Hematopoietic multipotent progenitor cell treated with erythropoietin and hydrocortisone succinate and interleukin-3 and kit ligand, for 17 days (in vitro differentiated cells): ENCODE results near the gene ADAMTS19.
"Not testable (repeated sequence)": the region's sequence is repeated elsewhere in the genome, so short reads cannot be mapped to it uniquely, and the experiment has no call there.

Source experiments
- DNase-seq: peaks from one replicate; pipeline ENCODE4 v3.0.0-alpha.2; 2015; ENCODE audit warnings: low spot score

ADAMTS19 gene, protein sequence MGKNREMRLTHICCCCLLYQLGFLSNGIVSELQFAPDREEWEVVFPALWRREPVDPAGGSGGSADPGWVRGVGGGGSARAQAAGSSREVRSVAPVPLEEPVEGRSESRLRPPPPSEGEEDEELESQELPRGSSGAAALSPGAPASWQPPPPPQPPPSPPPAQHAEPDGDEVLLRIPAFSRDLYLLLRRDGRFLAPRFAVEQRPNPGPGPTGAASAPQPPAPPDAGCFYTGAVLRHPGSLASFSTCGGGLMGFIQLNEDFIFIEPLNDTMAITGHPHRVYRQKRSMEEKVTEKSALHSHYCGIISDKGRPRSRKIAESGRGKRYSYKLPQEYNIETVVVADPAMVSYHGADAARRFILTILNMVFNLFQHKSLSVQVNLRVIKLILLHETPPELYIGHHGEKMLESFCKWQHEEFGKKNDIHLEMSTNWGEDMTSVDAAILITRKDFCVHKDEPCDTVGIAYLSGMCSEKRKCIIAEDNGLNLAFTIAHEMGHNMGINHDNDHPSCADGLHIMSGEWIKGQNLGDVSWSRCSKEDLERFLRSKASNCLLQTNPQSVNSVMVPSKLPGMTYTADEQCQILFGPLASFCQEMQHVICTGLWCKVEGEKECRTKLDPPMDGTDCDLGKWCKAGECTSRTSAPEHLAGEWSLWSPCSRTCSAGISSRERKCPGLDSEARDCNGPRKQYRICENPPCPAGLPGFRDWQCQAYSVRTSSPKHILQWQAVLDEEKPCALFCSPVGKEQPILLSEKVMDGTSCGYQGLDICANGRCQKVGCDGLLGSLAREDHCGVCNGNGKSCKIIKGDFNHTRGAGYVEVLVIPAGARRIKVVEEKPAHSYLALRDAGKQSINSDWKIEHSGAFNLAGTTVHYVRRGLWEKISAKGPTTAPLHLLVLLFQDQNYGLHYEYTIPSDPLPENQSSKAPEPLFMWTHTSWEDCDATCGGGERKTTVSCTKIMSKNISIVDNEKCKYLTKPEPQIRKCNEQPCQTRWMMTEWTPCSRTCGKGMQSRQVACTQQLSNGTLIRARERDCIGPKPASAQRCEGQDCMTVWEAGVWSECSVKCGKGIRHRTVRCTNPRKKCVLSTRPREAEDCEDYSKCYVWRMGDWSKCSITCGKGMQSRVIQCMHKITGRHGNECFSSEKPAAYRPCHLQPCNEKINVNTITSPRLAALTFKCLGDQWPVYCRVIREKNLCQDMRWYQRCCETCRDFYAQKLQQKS

DNA sequence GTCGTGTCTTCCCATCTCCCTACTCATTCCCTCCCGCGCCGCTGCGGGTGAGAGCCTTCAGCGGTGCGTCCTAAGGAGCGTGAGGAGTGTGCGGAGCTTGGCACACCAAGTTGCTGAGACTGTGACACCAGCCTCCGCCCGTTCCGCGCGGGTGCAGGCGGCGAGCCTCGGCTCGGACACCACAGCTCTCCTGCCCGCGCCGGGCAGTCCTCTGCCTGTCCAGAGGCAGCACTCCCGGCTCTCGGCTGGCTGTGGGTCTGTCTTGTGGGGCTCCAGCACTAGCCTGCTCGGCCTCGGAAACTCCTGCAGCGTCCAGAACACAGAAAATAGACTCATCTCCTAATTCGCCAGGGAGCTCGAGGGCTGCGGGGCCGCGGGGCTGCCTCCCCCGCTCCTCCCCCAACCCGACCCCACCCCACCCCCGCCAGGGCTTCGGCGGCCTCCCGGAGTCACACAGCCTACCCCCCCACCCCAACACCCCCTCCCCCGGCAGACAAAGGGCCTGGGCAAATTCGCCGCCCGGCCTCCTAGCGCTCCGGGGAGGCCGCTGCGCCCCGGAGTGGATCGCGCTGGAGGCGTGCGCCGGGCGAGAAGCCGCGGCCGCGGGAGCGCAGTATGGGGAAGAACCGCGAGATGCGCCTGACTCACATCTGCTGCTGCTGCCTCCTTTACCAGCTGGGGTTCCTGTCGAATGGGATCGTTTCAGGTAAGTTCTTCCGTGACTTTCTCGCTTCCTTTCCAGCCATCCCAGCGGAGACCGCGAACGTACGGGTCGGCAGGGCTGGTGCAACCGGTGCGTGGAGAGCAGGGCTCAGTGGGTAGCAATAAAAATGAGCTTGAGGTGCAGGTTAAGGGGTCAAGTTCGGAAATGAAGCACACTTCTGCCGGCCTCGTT is at the start of gene ADAMTS19:
TSS of gene ADAMTS19 (plus strand) at position 522 of the 895 bp plus-strand sequence. CDS start at position 616, 94 bp downstream.
- no peak for DNase-seq

DNA sequence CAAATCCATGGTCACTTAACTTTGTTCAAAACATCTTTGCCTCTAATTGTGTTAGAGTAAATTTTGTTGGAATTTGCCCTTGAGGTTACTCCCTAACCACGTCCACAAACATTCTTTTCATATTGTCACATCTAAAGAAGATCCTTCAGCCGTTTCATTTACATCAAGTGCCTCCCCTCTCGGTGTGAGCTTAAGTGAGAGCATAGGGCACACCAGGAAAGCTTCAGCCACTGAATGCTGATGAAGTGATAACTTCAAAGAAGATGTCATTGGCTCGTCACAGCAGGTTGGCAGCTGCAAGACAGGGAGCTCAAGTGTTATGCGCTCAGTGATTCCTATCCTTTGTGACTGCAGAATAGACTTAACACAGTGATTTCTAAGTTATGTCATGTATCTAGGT is 49.6 kb upstream of the ADAMTS19 start:
- DNase-seq: no peak

DNA sequence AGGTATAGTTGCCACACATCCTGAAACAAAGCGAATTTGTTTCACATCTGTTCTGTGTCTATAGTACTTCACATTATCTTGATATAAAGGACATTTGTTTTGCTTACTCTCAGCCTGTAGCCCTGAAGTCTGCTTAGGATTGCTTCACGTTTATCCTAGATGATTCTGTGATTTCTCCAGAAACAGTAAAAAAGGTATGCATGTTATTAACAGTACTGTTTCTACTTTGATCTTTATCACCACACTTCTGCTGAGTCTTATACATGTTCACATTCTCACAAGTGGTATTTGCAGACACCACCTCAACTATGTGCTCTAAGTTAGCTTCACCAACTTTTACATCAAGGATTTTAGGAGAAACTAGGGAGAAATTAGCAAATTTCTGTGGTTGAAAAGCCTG is 47.4 kb upstream of the ADAMTS19 start:
- no peak for DNase-seq

DNA sequence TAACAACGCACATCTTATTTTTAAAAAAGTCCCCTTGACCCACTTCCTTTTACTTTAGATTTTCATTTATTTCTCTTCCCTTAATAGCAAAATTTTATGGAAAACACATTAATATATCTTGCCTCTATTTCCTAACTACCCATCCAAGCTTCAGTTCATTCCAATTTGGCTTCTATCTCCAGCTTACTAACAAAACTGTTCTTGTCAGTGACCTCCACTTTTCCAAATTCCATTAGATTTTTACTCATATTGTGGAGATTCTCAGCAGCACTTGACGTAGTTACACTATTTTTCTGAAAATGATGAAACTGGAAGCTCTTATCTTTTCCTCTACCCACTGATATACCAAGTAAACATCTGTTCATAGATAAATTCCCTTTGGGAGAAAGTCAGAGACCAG is 46.5 kb upstream of the ADAMTS19 start:
- no peak for DNase-seq

DNA sequence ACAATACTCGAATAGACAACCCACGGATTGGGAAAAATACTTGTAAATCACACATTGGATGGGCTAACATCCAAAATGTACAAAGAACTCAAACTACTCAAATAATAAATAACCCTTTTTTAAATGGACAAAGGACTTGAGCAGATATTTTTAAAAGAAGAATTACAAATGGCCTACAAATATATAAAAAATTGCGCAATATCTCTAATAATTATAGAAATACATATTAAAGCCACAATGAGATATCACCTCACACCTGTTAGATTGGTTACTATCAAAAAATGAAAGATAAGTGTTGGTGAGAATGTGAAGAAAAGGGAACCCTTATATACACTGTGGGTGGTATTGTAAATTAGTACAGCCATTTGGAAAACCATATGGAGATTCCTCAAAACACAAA is 40.8 kb upstream of the ADAMTS19 start:
- DNase-seq: no peak

DNA sequence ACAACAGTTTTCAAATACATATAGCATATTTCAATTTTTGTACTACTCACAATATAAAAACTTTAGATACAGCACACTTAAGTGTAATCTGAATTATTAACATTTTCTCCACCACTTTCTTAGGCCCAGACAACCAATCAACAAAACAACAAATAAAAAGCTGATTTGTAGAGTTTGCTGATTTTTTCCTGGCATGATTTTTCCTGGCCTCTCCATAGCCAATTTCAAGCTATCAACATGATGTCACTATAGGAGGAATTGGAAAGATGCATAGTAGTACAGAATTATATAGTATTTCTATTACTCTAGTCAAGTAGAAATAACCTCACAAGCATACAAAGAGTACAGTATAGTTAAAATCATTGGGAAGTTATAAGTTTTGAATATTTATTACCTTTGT is 35.1 kb upstream of the ADAMTS19 start:
- no peak for DNase-seq

DNA sequence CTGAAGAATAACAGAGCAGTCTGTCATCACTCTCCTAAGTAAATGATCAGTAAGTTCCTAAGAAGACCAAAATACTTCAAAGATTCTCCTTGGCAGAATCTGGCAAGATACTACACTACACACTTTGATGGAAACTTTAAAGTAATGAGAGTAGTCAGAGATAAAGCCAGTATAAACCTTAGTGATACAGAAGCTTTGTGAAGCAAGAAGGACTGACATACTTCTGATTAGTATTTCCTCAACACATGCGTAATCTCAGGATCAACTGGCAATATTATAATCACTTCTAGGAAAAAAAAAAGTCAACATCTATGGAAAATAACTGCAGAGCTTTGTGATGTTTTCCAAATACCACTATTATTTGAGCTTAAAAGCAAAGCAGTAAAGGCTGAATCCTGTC is 34.0 kb upstream of the ADAMTS19 start:
- DNase-seq: no peak

DNA sequence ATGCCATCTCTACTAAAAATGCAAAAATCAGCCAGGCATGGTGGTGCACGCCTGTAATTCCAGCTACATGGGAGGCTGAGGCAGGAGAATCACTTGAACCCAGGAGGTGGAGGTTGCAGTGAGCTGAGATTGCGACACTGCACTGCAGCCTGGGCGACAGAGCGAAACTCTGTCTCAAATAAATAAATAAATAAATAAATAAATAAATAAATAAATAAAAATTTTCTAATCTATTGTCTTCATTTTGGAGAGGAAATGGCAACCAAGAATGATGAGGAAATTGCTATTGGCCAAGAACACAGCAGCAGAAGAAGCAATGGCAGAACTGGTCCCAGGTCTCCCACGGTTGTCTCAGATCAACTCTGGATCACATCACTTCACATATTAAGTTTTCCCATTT is 31.5 kb upstream of the ADAMTS19 start:
- not testable (repeated sequence) for DNase-seq

DNA sequence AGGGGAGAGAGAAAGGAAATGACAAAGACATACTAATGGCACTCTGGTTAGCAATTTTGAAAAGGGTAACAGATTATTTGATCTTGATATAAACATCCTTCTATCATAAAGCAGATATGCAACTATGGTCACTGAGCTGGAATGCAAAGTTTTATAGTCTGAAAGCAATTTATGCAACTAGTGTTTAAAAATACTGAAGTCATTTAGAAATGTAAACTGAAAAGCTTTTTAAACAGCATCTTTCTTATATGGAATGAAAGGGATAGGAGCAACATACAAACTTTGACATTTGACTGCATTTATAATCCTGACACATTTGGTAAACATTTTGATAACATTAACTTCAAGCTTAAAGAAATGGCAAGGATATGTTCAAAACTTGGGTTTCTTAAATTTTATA is 28.7 kb upstream of the ADAMTS19 start:
- DNase-seq: no peak

DNA sequence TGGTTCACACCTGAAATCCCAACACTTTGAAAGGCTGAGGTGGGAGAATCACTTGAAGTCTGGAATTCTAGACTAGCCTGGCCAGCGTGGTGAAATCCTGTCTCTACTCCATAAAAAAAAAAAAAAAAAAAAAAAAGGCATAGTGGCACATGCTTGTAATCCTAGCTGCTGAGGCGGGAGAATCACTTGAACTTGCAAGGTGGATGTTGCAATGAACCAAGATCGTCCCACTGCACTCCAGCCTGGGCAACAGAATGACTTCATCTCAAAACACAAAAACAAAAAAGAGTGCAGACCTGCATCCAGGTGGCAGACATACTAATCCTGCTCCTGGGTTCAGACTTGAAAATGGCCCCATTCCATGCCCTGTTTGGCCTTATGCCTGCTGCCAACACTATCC is 21.8 kb upstream of the ADAMTS19 start:
- no peak for DNase-seq

DNA sequence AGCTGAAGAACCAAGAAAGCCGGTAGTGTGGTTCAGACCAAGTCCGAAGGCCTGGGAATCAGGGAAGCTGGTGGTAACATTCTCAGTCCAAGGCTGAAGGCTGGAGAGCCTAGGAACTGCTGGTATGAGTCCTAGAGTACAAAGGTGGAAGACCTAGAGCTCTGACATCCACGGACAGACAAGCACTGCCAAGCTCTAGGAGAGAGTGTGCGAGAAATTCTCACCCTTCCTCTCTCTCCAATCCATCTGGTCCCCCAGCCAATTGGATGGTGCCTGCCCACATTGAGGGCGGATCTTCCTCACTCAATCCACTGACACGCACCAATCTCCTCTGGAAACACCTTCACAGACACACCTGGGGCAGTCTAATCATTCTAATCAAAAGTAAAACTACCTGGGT is 19.7 kb upstream of the ADAMTS19 start:
- no peak for DNase-seq

DNA sequence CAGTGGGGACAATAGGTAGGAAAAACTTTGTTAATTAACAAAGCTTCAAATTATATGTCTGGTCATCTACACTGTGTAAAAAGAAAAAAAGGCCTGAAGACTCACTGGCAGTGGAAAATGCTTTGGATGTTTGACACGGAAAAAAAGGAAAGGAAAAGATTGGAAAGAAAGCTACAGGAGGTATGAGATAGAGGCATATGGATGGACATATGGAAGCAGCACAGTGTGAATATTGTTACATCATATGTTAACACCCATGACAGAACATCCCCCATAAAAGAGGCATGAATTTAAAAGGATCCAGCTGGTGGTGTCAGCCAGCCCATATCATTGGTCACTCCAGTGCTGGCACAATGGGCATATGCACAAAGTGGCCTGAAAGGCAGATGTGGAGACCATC is 19.0 kb upstream of the ADAMTS19 start:
- DNase-seq: no peak

DNA sequence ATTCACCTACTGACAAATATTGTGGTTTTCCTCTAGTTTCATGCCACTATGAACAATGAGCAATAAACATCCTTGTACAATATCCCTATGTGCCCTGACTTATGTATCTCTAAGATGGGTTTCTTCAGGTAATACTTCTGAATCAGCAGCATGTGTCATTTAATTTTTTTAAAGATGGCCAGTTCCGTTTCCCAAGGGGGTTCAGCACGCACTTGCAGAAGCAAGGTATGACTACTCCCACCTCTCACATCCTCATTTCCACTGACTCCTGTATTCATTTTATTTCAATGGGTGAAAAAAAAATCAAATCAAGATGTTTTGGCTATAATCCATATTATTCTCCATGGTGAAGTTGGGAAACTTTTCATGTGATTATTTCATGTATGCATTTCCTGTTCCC is 14.7 kb upstream of the ADAMTS19 start:
- no peak for DNase-seq

DNA sequence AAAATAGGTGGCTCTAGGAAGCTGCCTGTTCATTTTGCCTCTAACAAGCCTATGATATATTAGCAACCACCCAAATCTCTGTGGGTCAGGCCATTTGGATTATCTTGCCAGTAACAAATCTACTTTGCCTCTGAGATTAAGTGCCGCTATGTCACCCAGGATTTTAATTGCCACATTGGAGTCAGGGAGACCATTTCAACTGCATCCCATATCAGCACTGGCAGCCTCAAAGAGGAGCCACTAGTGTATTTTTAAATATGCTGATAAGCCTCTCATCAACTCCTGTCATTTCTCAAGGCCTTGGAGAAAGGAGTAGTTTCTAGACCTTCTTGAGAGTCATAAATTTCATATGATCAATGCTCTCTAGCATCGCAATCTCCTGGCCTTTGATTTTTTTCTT is 12.1 kb upstream of the ADAMTS19 start:
- DNase-seq: no peak

DNA sequence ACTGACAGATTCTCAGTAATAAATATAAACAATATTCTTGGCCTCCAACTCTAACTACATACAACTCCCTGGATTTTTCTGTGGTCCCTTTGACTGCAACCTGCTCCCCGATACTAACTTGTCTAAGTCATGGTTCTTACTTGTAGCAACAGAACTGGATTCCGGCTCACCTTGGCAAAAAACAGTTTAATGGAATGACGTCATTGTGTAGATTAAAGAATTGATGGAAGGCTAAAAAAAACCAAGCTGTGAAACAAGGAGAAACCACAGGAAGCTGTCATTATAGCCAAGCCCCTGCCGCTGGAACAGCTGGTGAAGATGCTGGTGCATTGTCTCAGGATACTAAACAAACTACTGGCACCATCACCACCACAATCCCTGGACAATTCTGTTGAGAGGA is 11.4 kb upstream of the ADAMTS19 start:
- no peak for DNase-seq

DNA sequence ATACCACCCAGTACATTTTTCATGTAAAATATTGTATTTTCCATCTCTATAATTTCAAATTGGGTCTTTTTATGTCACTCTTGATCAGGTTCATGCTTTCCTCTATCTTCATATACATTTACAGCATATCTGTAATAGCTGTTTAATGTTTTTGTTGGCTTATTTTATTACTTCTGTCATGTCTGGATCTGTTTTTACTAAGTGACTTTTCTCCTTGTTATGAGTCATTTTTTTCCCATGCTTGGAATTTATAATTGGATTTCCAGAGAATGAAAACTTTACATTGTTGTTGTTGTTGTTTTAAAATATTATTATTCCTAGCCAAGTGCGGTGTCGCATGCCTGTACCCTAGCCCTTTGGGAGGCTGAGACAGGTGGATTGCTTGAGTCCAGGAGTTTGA is 5.6 kb upstream of the ADAMTS19 start:
- no peak for DNase-seq

DNA sequence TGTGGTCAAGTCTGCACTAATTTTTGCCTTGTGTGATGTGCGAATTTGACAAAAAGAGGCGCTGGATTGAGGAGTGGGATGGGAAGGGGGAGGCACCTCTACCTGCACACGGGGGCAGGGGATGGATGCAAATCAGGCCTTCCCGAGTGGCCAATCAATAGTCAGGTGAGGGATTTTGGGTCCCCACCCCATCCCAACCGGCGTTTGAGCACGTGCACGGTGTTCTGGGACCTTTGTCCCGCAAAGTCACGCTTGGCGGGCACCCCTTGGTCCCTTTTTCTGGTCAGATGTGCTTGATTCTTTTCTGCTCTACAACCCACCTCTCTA is 685 bp upstream of the ADAMTS19 start:
- DNase-seq: no peak

DNA sequence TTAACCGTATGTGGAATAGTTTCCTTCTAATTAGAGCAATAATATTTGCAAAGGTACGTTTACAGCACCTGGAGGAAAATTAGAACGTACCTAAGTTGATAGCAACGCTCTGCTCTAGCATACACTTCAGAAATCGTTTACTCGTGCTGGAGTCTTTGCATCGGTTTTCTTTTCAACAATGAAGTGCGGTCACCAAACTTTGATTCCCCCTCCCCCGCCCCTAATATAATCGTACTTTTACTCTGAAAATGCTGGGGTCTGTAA is 506 bp downstream of the ADAMTS19 start:
- no peak for DNase-seq

DNA sequence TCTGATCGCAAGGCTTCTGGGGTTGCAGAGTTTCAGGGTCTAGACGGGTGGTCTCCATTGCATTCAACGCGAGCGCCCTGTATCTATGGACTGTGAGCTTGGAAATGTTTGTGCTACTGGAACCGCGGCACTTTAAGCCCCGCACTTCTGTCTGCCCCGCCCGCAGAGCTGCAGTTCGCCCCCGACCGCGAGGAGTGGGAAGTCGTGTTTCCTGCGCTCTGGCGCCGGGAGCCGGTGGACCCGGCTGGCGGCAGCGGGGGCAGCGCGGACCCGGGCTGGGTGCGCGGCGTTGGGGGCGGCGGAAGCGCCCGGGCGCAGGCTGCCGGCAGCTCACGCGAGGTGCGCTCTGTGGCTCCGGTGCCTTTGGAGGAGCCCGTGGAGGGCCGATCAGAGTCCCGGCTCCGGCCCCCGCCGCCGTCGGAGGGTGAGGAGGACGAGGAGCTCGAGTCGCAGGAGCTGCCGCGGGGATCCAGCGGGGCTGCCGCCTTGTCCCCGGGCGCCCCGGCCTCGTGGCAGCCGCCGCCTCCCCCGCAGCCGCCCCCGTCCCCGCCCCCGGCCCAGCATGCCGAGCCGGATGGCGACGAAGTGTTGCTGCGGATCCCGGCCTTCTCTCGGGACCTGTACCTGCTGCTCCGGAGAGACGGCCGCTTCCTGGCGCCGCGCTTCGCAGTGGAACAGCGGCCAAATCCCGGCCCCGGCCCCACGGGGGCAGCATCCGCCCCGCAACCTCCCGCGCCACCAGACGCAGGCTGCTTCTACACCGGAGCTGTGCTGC is 1.0 kb downstream of the ADAMTS19 start:
- no peak for DNase-seq

DNA sequence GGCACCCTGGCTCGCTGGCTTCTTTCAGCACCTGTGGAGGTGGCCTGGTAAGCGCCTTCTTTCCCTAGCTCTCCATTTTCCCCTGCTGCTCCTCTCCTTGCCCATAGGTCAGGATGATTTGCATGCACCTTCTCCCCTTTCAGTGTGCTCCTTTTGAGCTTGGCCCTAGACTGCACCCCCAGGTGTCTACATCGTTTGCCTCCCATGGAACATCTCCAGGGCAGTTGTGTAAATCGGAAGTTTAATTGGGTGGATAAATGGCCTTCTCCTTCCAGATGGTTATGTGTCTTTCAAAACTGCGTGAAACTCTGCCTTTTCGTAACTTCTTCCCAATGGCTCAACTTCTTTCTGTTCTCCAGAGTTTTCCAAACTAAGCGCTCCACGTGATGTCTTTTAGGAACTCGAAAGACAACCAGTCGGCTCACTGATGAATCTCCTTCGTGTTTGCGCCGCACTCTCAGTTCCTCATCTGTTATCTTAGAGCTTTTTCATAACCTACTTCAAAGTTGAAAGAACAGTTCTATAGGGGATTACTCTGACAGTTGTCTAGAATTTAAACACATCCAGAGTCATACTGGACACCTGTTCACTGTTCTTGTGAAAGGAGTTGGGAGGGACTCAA is 1.7 kb downstream of the ADAMTS19 start:
- no peak for DNase-seq
